ENCODE results near the gene TBC1D9. TPM values are rescaled to one million over a fixed set of nuclear protein-coding genes. Genes with fewer than 3 reads are reported as not detected.

The TBC1D9 gene
- total and polyA plus RNA-seq, 9 donors = 13.2 to 28.8 (median 21.4) TPM

- H3K27me3 ChIP-seq = no peaks in the 10 kb centered on the region
- H3K36me3 ChIP-seq = no peaks in the 10 kb centered on the region
- DNase-seq = no peak
- TF ChIP-seq EP300 (IDR thresholded peaks at IDR 0.05) (no peak), CTCF (IDR thresholded peaks at IDR 0.05) (no peak), POLR2A (IDR thresholded peaks at IDR 0.05) (no peak)
- no peak overlapping the region for H3K27ac ChIP-seq
- no peaks in the 10 kb centered on the region for H3K9me3 ChIP-seq
- intact Hi-C loops (cut with DNase I) = no loop called here
- H3K4me1 ChIP-seq (ENCODE audit: insufficient read depth) = no peaks in the 10 kb centered on the region
- 55 to 84% (median 62%) methylated on average over 2 of the region's 2 CpGs for WGBS, 3 donors
- H3K4me3 ChIP-seq = no peak overlapping the region
These were observed 20.4 kb upstream of the TBC1D9 start for GRCh38 chr4:140776556-140776955.

- no peak overlapping the region for H3K27ac ChIP-seq
- no peak for DNase-seq
- TF ChIP-seq EP300 (IDR thresholded peaks at IDR 0.05) = no peak
- no peak for TF ChIP-seq POLR2A (IDR thresholded peaks at IDR 0.05)
- no peak for TF ChIP-seq CTCF (IDR thresholded peaks at IDR 0.05)
- H3K36me3 ChIP-seq = no peaks in the 10 kb centered on the region
- H3K9me3 ChIP-seq = no peaks in the 10 kb centered on the region
- intact Hi-C loops (cut with DNase I) = no loop called here
- H3K4me3 ChIP-seq = no peak overlapping the region
- H3K4me1 ChIP-seq (ENCODE audit: insufficient read depth) = no peaks in the 10 kb centered on the region
- H3K27me3 ChIP-seq = no peaks in the 10 kb centered on the region
These were observed 18.8 kb upstream of the TBC1D9 start for GRCh38 chr4:140774956-140775355.

- H3K36me3 ChIP-seq = no peaks in the 10 kb centered on the region
- no peaks in the 10 kb centered on the region for H3K9me3 ChIP-seq
- no peak overlapping the region for H3K27ac ChIP-seq
- H3K4me3 ChIP-seq = no peak overlapping the region
- 87 to 93% (median 93%) methylated on average over 6 of the region's 6 CpGs for WGBS, 3 donors
- H3K27me3 ChIP-seq = no peaks in the 10 kb centered on the region
- no peaks in the 10 kb centered on the region for H3K4me1 ChIP-seq (ENCODE audit: insufficient read depth)
- TF ChIP-seq POLR2A (IDR thresholded peaks at IDR 0.05) (no peak), EP300 (IDR thresholded peaks at IDR 0.05) (no peak), CTCF (IDR thresholded peaks at IDR 0.05) (no peak)
- no peak for DNase-seq
- intact Hi-C loops (cut with DNase I) = no loop called here
These were observed 18.3 kb upstream of the TBC1D9 start for GRCh38 chr4:140774510-140774909.

- Histone ChIP-seq H3K9me3 (no peaks in the 10 kb centered on the region), H3K36me3 (no peaks in the 10 kb centered on the region), H3K27ac (no peak overlapping the region), H3K4me1 (ENCODE audit: insufficient read depth) (no peaks in the 10 kb centered on the region), H3K4me3 (no peak overlapping the region), H3K27me3 (no peaks in the 10 kb centered on the region)
- WGBS, 3 donors = 61 to 65% (median 62%) methylated on average over 3 of the region's 3 CpGs
- no peak for DNase-seq
- intact Hi-C loops (cut with DNase I) = no loop called here
- TF ChIP-seq EP300 (IDR thresholded peaks at IDR 0.05) = no peak
- TF ChIP-seq CTCF (IDR thresholded peaks at IDR 0.05) = no peak
- no peak for TF ChIP-seq POLR2A (IDR thresholded peaks at IDR 0.05)
These were observed 13.0 kb upstream of the TBC1D9 start for GRCh38 chr4:140769209-140769608.
